Activated CD4-positive, CD25-positive, alpha-beta regulatory T cell treated with anti-CD3 and anti-CD28 coated beads, Interleukin-2, amount 50 U/mL, for 72 hours (primary cell): ENCODE measurements around the gene YWHAG.
"Not testable (repeated sequence)": the region's sequence is repeated elsewhere in the genome, so short reads cannot be mapped to it uniquely, and the experiment has no call there.

Experiments used
- DNase-seq: peaks from one replicate; pipeline ENCODE4 v3.0.0; 2021

YWHAG gene

GRCh38 chr7:76346778-76347177 is 12.0 kb downstream of the YWHAG start:
- no peak for DNase-seq

DNA sequence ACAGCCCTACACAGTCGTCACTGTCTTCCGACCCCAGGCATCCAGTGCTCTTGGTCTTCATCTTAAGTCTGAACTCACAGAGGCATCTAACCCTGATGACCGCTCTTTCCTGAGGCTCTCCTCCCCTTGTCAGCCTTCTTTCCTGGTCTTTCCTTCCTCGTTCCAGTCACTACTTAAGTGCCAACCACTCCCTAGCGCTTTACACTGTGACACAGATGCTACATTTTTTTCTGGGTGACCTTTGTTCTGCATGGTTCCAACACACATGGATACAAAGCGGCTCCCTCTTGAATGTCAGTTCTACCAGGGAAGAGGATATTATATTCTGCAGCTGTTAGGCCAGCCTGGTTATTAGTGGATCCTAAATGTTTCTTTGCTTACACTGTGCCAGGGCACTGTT is 12.7 kb downstream of the YWHAG start:
- no peak for DNase-seq

DNA sequence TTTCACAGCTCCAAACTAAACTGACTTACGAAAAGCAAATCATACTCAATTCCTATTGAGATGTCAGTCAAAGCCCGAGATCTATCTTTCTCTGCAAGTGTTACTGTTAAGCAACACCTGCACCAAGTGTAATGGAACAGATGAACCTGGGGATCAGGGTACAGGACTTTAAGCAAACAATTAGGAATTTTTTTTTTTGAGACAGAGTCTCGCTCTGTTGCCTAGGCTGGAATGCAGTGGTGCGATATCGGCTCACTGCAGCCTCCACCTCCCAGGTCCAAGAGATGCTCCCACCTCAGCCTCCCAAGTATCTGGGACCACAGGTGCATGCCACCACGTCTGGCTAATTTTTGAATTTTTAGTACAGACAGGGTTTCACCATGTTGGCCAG is 14.9 kb downstream of the YWHAG start:
- no peak for DNase-seq

DNA sequence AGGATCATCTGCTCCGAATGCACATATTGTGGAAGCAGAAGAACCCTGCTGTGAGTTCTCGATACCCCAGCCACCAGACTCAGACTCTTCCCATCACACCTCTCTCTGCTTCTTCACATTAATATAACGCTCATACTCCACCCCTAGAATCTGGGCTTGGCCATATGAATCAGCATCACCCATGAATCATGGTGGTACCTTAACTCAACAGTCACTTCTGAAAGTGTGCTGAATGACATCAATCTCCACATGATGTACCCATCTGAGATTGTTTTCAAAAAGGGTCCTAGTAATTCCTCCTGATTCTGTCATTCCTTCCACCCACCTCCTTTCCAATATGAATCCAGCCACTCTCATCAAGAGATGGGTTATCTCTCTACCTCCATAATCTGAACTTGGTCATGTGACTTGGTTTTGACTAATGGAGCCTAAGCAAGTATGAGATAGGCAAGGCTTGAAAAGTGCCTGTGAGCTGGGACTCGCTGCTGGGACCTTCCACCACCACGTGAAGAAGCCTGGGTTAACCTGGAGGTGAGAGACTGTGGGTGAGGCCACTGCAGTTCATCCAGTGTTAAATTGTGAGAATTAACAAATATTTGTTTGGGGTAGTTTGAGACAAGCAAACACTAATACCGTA is 15.4 kb downstream of the YWHAG start:
- DNase-seq = no peak

DNA sequence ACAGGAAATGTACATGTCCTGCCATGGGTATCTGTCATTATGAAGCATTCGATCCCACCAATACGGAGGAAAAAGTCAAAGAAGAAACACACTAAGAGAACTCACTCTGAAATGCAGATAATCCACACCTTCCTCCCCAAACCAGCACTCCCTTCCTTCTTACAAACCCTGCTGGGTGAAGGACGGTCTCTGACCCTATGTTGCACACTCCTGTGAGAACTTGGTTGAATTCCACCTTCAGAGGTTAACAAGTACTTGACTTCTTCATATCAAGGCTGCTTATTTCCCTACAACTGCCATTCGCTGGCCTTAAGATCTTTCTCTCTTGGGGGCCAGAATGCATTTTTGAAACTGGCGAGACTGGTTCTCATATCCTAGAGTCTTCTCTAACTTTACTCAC is 16.6 kb downstream of the YWHAG start:
- DNase-seq = no peak

DNA sequence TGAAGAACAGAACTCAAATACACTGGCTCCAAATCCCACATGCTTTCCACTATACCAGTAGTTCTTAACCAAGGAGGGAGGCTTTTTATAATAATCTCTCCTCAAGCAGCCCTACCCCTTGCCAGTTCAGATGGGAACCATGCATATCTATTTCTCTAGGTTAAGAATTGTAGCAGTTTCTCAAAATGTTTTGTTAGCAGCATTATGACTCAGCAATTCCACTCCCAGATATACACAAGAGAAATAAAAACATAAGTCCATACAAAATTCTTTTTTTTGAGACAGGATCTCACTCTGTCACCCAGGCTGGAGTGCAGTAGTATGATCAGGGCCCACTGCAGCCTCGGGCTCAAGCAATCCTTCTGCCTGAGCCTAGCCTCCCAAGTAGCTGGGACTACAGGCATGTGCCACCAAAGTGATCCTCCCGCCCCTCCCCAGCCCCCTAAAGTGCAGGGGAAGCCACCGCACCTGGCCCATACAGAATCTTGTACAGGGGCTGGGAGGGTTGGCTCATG is 18.1 kb downstream of the YWHAG start:
- DNase-seq = no peak

GRCh38 chr7:76338298-76339084 is 20.3 kb downstream of the YWHAG start:
- DNase-seq = no peak

- no peak for DNase-seq
These were observed 21.6 kb downstream of the YWHAG start for GRCh38 chr7:76337147-76337546.

DNA sequence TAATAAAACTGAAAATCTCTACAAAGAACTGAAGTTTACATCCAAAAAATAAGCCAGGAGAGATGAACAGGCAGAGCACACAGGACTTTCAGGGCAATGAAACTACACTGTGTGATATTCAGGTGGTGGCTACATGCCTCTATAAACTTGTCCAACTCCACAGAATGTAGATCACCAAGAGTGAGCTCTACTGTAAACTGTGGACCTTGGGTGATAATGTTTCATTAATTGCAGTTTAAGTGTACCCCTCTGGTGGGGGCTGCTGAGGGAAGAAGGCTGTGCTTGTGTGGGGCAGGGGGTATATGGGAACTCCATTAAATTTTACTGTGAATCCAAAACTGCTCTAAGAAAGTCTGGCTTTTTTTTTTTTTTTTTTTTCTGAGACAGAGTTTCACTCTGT is 22.7 kb downstream of the YWHAG start:
- DNase-seq = no peak

DNA sequence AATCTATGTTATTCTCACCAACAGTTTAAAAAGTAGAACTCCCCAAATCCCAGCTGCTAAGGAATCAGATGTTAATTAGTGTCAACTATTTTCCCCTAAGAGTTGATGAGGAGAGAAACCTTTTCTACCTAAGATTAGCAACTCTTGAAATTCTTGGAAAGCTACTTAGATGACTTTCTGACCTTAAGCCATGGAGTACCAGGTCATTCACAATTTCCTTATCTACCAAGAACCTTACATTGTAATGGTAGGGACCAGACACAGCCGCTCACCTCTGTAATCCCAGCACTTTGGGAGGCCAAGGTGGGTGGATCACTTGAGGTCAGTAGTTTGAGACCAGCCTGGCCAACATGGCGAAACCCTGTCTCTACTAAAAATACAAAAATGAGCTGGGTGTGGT is 23.4 kb downstream of the YWHAG start:
- not testable (repeated sequence) for DNase-seq

GRCh38 chr7:76334320-76334967 is 24.3 kb downstream of the YWHAG start:
- DNase-seq = no peak

DNA sequence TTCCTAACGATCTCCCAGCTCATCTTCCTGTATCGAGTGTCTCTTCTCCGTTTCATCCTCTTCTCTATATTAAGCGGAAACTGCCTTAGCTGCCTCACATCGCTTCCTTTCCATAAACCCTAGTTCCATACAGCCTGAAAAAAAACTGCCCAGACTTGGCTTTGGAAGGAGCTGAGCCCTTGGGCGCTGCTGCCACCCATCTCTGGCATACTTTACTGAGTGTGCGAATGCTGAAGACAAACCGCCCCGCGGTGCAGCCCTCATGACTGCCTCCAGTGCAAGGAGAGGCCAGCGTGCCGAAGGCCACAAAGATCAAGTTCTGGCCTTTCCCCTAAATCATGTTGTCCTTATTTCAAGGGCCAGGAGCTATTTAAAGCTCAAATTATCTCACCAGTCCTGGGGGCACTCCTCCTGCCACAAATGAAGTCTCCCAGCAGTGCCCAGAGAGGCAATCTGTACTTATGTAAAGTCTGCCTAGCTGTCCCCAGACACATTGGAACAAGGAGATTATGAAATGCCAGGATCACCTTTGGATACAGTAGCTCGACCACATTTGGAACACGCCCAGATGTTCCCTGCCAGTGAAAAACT is 25.2 kb downstream of the YWHAG start:
- DNase-seq = no peak

GRCh38 chr7:76332078-76332477 is 26.7 kb downstream of the YWHAG start:
- DNase-seq = no peak

DNA sequence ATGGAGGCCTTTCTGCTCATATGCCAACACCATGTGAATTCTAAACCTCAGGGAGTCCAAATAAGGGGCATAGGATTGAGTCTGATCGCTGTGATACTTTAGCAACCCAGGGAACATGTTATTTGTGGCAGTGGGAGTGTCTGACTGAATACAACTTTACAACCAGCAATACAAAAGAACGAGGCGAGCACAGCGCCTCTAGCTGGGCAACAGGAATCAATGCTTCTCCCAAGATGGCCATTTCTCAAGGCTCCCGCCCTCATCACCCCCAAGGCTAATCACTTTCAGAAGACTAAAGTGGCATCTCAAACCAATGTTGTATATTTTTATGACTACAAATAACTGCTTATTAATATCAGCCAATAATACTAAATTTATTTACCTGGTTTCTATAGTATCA is 28.1 kb downstream of the YWHAG start:
- no peak for DNase-seq

DNA sequence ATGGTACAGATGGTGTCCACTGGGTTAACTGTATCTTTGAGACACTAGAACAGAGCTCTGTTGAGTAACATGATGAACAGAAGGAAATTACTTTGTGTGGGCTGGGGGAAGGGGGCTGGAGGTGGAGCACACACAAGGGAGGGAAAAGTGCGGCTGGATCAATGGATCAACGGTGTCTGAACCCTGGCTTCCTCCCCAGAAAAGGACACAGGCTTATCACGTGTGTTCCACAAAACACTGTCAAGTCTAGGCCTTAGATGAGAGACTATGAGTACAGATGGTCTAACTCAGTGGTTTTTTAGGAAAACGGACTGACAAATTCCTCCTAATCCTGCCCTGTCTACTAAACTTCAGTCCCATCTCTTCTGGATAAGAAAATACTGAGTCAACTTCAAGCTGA is 28.5 kb downstream of the YWHAG start:
- DNase-seq = no peak

- no peak for DNase-seq
These were observed 29.3 kb downstream of the YWHAG start for GRCh38 chr7:76329479-76329878.

DNA sequence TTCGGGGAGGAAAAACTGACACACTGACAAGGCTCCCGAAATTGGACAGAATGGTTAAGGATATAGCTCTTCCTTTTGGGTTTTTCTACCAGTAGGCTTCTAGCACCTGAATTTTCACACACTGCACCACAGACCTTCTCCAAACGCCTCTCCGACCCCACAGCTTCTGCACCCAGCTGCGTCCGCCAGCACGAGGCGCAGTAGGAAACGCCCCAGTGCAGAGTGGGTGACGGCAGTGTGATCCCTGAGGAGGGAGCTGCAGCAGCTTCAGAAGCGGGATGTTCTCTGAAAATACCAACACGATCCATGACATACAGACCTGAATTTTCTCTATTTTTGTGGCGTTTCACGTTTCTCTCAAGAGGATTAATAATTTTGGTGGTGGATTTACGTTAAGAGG is 30.4 kb downstream of the YWHAG start:
- no peak for DNase-seq

DNA sequence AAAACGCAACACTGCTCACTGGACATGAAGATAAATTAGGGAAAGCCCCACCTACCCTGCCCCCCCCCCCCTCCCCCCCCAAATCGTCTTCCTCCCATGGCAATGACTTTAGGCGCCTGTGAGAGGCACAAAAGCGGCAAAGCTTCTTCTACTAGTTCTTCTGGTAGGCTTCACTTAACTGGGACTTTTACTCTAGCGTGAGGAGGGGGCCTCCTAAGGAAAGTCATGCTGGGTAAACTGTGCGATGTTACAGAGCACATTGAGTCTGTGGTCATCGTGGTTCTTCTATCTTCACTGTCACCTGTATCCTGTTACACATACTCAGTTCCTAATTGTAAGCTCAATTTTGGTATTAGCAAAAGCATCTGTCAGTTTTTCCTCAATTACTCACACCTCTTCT is 31.2 kb downstream of the YWHAG start:
- DNase-seq = no peak

- no peak for DNase-seq
These were observed 32.1 kb downstream of the YWHAG start for GRCh38 chr7:76326646-76327233.

DNA sequence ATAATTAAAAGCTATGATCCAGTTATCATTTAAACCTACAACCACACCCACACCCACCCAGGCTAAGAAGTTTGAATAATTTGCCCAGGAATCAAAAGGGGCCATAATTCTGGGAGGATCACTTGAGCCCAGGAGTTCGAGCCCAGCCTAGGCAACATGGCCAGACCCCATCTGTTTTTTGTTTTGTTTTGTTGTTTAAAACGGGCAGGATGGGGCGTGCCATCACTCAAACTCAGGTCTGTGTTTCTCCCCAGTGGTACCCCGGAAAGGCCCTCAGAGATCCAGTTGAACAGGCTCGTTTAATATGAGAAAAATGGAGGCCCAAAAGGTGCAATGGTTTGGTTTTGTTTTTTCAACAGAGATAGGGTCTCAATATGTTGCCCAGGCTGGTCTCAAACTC is 33.0 kb downstream of the YWHAG start:
- no peak for DNase-seq

DNA sequence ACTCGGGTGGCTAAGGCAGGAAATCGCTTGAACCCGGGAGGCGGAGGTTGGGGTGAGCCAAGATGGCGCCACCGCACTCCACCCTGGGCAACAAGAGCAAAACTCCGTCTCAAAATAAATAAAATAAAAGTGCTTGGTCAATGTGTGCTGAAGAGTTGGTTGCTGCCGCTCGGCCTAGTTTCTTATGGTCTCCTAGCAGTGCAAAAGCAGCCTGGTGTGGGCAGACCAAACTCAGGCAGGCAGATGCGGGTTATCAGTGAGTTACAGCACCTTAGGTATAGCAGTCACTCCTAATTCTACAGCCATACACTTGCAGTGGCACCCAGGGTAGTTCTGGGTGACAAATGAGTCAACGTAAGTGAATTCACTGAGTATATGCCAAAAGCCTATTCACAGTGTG is 33.7 kb downstream of the YWHAG start:
- DNase-seq = no peak

DNA sequence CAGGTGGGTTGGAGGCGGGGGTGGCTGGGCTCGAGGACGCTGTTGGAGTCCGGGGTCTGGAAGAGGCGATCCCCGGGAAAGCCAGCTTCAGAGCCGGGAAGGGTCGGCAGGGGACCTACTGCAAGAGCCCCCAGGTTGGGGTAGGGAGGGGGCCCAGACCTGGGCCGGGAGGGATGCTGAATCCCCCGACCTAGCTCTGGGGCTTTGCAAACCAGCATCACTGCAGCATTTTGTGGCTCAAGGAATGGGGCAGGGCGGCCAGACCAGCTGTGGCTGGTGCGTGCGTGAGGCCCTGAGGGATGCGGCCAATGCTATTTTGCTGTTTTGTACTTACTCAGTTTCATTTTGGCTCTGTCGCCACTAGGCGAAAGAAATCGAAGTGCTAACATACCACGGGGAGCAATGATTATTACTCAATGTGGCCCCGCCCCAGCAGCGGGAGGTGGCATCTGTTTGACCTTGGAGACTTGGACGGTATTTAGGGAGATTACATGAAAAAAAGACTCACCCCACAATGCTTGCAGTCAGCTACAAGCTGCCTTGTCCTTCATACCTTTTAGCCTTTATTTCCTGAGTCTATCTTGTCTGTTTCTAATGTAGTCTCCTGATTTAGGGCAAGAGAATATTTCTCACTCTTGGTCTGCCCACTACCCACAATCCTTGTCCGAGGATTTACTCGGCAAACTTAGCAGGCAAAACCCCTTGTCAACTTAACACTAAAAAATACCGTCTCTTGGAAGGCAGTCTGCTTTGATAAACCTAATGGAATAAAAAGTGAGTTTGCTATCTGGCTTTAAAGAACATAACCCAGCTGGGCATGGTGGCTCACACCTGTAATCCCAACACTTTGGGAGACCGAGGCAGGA is 40.1 kb downstream of the YWHAG start:
- peak; percentile 70 for DNase-seq
